ENCODE results near the gene ZNF326.
A peak's percentile ranks its signal among the peaks of the same experiment; 100 is the strongest.

The ZNF326 gene

DNA sequence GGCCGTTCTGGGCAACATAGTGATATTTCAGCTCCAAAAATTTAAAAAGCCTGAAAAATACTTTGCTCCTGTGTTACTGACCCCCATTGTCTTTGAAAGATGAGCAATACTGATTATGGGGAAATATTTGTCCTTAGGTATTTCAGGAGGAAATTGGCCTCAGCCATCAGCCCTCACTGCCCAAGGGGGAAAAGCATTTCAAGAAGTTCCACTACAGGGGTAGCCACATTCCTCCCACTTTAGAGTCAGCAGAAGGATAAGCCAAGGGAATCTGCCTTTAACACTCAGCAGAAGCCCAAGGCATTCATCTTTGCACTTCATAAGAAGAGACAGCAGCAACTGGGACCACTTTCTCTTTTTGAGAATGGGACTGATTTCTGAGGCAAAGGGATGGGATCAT, 40.5 kb upstream of the ZNF326 start:
- no peak for FAIRE-seq

DNA sequence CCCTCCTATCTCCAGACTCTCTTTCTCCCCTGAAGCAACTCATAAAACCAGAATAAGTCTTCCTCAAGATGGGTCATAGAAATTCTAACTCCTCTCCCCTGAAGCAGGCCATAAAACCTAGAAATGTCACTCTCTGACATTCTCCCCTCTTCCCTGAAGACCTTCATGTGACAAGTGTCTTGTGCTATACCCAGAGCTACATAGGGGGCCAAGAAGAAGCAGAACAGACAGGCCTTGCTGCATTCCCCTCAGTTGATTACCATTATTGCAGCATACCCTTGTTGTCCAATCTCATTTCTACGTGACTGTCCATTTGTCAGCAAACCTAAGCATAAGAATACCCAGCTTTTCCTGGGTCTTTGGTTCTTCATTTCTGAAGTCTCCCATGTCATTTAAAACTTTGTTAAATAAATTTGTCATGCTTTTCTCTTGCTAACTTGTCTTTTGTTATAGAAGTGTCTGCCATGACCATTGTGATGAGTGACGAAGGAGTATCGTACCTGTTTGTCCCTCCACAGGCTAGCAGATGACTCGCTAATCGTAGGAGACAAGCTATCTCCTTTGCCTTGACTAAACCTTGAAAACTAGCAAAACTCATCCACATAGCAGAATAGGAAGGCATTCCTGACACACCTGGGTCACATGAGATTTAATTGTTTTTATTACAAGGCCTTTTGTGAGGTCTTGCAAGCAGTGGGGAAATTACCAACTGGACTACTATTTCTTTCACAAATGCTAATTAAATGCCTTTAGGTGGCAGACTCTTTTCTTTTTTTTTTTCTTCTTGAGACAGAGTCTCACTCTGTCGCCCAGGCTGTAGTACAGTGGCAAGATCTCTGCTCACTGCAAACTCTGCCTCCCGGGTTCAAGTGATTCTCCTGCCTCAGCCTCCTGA, 39.4 kb upstream of the ZNF326 start:
- TF ChIP-seq POLR2AphosphoS5 (IDR thresholded peaks at IDR 0.05; ENCODE audit: low read depth, low read length) (no peak), POLR2A (IDR thresholded peaks at IDR 0.05; ENCODE audit: low read depth, low read length) (no peak), TAF1 (IDR thresholded peaks at IDR 0.05; ENCODE audit: borderline replicate concordance, low read depth, low read length) (no peak)
- DNase-seq (ENCODE audit: insufficient read length) (no peak), FAIRE-seq (no peak)

More for the DNA sequence above, 40.5 kb upstream of the ZNF326 start:
- no peak for DNase-seq (ENCODE audit: insufficient read length)
- no peak for TF ChIP-seq TAF1 (IDR thresholded peaks at IDR 0.05; ENCODE audit: borderline replicate concordance, low read depth, low read length)
- no peak for TF ChIP-seq POLR2A (IDR thresholded peaks at IDR 0.05; ENCODE audit: low read depth, low read length)
- TF ChIP-seq POLR2AphosphoS5 (IDR thresholded peaks at IDR 0.05; ENCODE audit: low read depth, low read length): no peak

DNA sequence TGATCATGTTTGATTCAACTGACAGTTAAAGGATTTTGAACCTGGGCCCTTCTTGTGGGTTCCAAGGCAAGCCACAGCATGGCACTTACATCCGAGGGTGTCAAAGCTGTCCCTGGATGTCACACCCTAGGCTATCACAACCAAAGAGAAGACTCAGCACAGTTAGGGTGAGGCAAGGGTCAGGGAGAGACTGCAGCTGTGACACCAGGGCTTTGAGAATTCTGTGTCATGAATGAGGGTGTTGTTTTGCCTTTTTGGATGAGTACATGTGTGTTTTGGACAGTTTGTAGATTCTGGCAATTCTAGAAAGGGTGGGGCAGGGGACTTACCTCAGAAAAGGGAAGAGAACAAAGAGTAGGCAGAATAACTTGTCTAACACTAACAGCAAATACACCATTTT, 37.8 kb upstream of the ZNF326 start:
- FAIRE-seq: peak; percentile 67
- TF ChIP-seq POLR2AphosphoS5 (IDR thresholded peaks at IDR 0.05; ENCODE audit: low read depth, low read length) (no peak), TAF1 (IDR thresholded peaks at IDR 0.05; ENCODE audit: borderline replicate concordance, low read depth, low read length) (no peak), POLR2A (IDR thresholded peaks at IDR 0.05; ENCODE audit: low read depth, low read length) (no peak)
- no peak for DNase-seq (ENCODE audit: insufficient read length)

- no peak for TF ChIP-seq TAF1 (IDR thresholded peaks at IDR 0.05; ENCODE audit: borderline replicate concordance, low read depth, low read length)
- TF ChIP-seq POLR2A (IDR thresholded peaks at IDR 0.05; ENCODE audit: low read depth, low read length): no peak
- TF ChIP-seq POLR2AphosphoS5 (IDR thresholded peaks at IDR 0.05; ENCODE audit: low read depth, low read length): no peak
- FAIRE-seq (no peak), DNase-seq (ENCODE audit: insufficient read length) (no peak)
Measured at GRCh38 chr1:89958851-89959654, 35.9 kb upstream of the ZNF326 start.

DNA sequence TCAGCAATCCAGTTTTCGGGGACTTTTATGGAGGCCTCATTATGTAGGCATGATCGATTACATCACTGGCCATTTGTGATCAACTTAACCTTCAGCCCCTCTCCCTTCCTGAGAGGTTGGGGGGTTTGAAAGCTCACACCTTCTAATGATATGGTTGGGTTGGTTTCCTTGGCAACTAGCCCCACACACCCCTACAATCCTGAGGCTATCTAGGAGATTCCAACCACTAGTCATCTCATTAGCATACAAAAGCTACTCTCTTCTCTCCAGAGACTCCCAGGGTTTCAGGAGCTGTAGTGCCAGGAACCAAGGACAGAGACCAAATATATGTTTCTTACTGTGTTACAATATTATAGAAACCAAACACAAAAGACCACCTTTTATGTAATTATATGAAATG, 35.2 kb upstream of the ZNF326 start:
- FAIRE-seq: no peak
- no peak for DNase-seq (ENCODE audit: insufficient read length)
- no peak for TF ChIP-seq POLR2A (IDR thresholded peaks at IDR 0.05; ENCODE audit: low read depth, low read length)
- no peak for TF ChIP-seq POLR2AphosphoS5 (IDR thresholded peaks at IDR 0.05; ENCODE audit: low read depth, low read length)
- TF ChIP-seq TAF1 (IDR thresholded peaks at IDR 0.05; ENCODE audit: borderline replicate concordance, low read depth, low read length): no peak

DNA sequence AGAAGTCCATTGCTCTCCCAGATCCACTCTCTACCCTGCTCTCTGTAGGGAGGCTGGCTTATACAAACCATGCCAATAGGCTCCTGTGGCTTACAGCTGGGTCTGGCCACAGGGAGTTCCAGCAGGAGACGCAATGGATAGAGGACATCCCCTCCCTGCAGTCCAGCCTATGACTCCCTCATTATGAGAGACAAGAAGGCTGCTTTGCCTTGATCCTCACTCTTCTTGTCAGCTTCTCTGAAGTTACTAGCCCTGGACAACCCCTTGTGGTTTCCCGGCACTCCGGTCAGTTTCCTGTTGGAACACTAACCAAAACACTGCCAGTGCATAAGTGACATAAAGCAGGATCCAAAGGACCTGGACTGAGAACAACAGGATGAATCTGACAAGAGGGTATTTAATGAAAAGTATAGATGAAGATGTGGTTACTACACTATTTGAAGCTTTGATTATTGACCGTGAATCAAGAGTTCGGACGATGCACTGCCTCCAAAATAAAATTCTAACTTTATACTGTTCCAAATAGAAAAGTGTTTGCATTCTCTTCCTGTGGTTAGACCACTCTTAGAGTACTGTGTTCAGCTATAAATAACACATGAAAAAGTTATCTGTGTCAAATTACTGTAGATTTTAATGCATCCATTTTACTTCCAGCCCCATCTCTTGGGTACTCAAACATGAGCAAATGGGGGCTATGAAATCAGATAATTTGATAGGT, 32.7 kb upstream of the ZNF326 start:
- TF ChIP-seq POLR2AphosphoS5 (IDR thresholded peaks at IDR 0.05; ENCODE audit: low read depth, low read length) (no peak), POLR2A (IDR thresholded peaks at IDR 0.05; ENCODE audit: low read depth, low read length) (no peak), TAF1 (IDR thresholded peaks at IDR 0.05; ENCODE audit: borderline replicate concordance, low read depth, low read length) (no peak)
- DNase-seq (ENCODE audit: insufficient read length): no peak
- no peak for FAIRE-seq

GRCh38 chr1:89962742-89963075, 32.2 kb upstream of the ZNF326 start:
- DNase-seq (ENCODE audit: insufficient read length): no peak
- TF ChIP-seq POLR2A (IDR thresholded peaks at IDR 0.05; ENCODE audit: low read depth, low read length) (no peak), TAF1 (IDR thresholded peaks at IDR 0.05; ENCODE audit: borderline replicate concordance, low read depth, low read length) (no peak), POLR2AphosphoS5 (IDR thresholded peaks at IDR 0.05; ENCODE audit: low read depth, low read length) (no peak)
- no peak for FAIRE-seq

DNA sequence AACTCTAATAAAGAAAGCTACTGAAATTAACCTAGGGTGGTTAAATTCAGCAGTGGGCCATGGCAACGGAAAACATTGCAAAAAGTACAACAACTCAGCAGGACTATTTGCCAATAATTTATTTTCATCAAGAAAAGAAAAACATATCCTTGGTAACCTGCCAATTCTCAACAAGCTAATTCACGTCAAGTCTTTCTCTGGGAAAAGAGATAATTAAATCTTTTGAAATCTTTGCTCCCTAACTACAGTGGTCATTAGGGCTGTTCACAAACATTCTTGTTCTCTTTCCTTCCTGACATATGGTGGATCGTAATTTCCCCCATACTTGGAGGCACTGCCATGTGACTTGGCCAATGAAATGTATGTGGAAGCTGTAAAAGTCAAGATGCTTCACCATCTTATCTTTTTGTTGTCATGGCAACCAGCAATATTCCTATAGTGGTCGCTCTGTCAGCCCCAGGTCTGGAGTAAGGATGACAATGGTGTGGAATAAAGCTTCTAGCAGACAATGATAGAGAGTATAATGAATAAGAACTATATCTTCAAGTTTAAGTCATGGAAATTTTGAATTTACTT, 29.6 kb upstream of the ZNF326 start:
- TF ChIP-seq POLR2A (IDR thresholded peaks at IDR 0.05; ENCODE audit: low read depth, low read length) (no peak), POLR2AphosphoS5 (IDR thresholded peaks at IDR 0.05; ENCODE audit: low read depth, low read length) (no peak), TAF1 (IDR thresholded peaks at IDR 0.05; ENCODE audit: borderline replicate concordance, low read depth, low read length) (no peak)
- DNase-seq (ENCODE audit: insufficient read length): no peak
- no peak for FAIRE-seq

GRCh38 chr1:89966656-89967055, 28.3 kb upstream of the ZNF326 start:
- FAIRE-seq (no peak), DNase-seq (ENCODE audit: insufficient read length) (no peak)
- no peak for TF ChIP-seq POLR2AphosphoS5 (IDR thresholded peaks at IDR 0.05; ENCODE audit: low read depth, low read length)
- TF ChIP-seq POLR2A (IDR thresholded peaks at IDR 0.05; ENCODE audit: low read depth, low read length): no peak
- TF ChIP-seq TAF1 (IDR thresholded peaks at IDR 0.05; ENCODE audit: borderline replicate concordance, low read depth, low read length): no peak

- DNase-seq (ENCODE audit: insufficient read length) (no peak), FAIRE-seq (no peak)
- TF ChIP-seq TAF1 (IDR thresholded peaks at IDR 0.05; ENCODE audit: borderline replicate concordance, low read depth, low read length): no peak
- TF ChIP-seq POLR2AphosphoS5 (IDR thresholded peaks at IDR 0.05; ENCODE audit: low read depth, low read length): no peak
- no peak for TF ChIP-seq POLR2A (IDR thresholded peaks at IDR 0.05; ENCODE audit: low read depth, low read length)
Measured at GRCh38 chr1:89971600-89971999, 23.3 kb upstream of the ZNF326 start.

- no peak for DNase-seq (ENCODE audit: insufficient read length)
- TF ChIP-seq POLR2AphosphoS5 (IDR thresholded peaks at IDR 0.05; ENCODE audit: low read depth, low read length) (no peak), POLR2A (IDR thresholded peaks at IDR 0.05; ENCODE audit: low read depth, low read length) (no peak), TAF1 (IDR thresholded peaks at IDR 0.05; ENCODE audit: borderline replicate concordance, low read depth, low read length) (no peak)
- no peak for FAIRE-seq
Measured at GRCh38 chr1:89972024-89972423, 22.9 kb upstream of the ZNF326 start.
